Lung (tissue), 12 donors: Measurements from ENCODE around the gene ARHGDIA. TPM values are rescaled to one million over a fixed set of nuclear protein-coding genes. Genes with fewer than 3 reads are reported as not detected.

ENCODE experiments used
- ATAC-seq: fragments of 200-7000 bp; cut with Tn5 transposase; one replicate; pipeline ENCODE4 v1.9.1; 2020; ENCODE audit warnings: moderate number of reproducible peaks; ENCODE audit not compliant: insufficient read depth, low FRiP score
- DNase-seq, 3 donors: peaks; one replicate each; pipeline ENCODE4 v3.0.0-alpha.2; 2013 to 2017
- H3K27ac ChIP-seq, 2 donors: one replicate each; pipeline ENCODE4 v1.5.1; 2013; ENCODE audit warnings: mild to moderate bottlenecking in 2 of 2, moderate library complexity in 2 of 2, control low read depth in 1 of 2, inconsistent platforms in 1 of 2, low read depth in 1 of 2, low read length in 1 of 2
- H3K27me3 ChIP-seq, 3 donors: one replicate each; pipeline ENCODE4 v1.5.1; 2013; ENCODE audit warnings: low read length in 2 of 3; ENCODE audit not compliant: control insufficient read depth in 3 of 3, insufficient read depth in 3 of 3
- H3K36me3 ChIP-seq, 4 donors: one replicate each; pipeline ENCODE4 v1.5.1; 2013; ENCODE audit warnings: low read length in 4 of 4, mild to moderate bottlenecking in 1 of 4, moderate library complexity in 1 of 4; ENCODE audit not compliant: control insufficient read depth in 4 of 4, insufficient read depth in 4 of 4
- H3K4me1 ChIP-seq, 5 donors: one replicate each; pipeline ENCODE4 v1.5.1; 2013; ENCODE audit warnings: low read length in 5 of 5, mild to moderate bottlenecking in 2 of 5, moderate library complexity in 1 of 5; ENCODE audit not compliant: control insufficient read depth in 5 of 5, insufficient read depth in 5 of 5
- H3K4me3 ChIP-seq: one replicate; pipeline ENCODE4 v1.5.1; 2013; ENCODE audit warnings: mild to moderate bottlenecking, control low read depth, moderate library complexity
- H3K9ac ChIP-seq, 2 donors: one replicate each; pipeline ENCODE4 v1.5.1; 2013; ENCODE audit warnings: low read length in 2 of 2, control low read depth in 1 of 2; ENCODE audit not compliant: insufficient read depth in 1 of 2
- H3K9me3 ChIP-seq, 4 donors: one replicate each; pipeline ENCODE4 v1.5.1; 2013; ENCODE audit warnings: low read length in 3 of 4, mild to moderate bottlenecking in 1 of 4, moderate library complexity in 1 of 4; ENCODE audit not compliant: control insufficient read depth in 4 of 4, insufficient read depth in 3 of 4
- WGBS, 2 donors: extraction: QIAGEN DNeasy Blood & Tissue Kit; methylation state at CpG; one replicate each; pipeline ENCODE4 v1.1.7; 2013; 5-methylcytosine and 5-hydroxymethylcytosine counted together
- polyA plus RNA-seq, 2 donors: library from polyadenylated mRNA; stranded (reverse); fragments of 200-250 nt; gene quantifications; one replicate each; pipeline ENCODE4 v1.2.1, GENCODE V29; 2013
- total RNA-seq, 2 donors: library from RNA; depleted of rRNA in 1 of 2; stranded (reverse); fragments of >200 nt in 1 of 2; gene quantifications; one replicate each; pipeline ENCODE4 v1.2.1, GENCODE V29; 2014 to 2021
- TF ChIP-seq, protein P1 (sequence below): IDR thresholded peaks from 2 replicates; pipeline ENCODE4 v1.5.1; 2012; ENCODE audit warnings: mild to moderate bottlenecking; ENCODE audit errors: control extremely low read depth, extremely low read depth
- donor health status: control.
- donor health status: control.
- donor health status: Bipolar disorder and iron deficiency.
- donor health status: healthy.
- donor health status: DM: yes; HTN: yes; CAD: no.

Gene ARHGDIA
- total and polyA plus RNA-seq, 4 donors = 118 to 558 (median 396) TPM

GRCh38 chr17:81842725-81843504 is 28.2 kb downstream of the ARHGDIA start:
- no peak for ATAC-seq
- no peak for DNase-seq
- H3K9me3 ChIP-seq = no peaks in the 10 kb centered on the region
- peak overlapping the region in 1 of 2 donors; percentile 70 for H3K27ac ChIP-seq
- TF ChIP-seq, protein P1, sequence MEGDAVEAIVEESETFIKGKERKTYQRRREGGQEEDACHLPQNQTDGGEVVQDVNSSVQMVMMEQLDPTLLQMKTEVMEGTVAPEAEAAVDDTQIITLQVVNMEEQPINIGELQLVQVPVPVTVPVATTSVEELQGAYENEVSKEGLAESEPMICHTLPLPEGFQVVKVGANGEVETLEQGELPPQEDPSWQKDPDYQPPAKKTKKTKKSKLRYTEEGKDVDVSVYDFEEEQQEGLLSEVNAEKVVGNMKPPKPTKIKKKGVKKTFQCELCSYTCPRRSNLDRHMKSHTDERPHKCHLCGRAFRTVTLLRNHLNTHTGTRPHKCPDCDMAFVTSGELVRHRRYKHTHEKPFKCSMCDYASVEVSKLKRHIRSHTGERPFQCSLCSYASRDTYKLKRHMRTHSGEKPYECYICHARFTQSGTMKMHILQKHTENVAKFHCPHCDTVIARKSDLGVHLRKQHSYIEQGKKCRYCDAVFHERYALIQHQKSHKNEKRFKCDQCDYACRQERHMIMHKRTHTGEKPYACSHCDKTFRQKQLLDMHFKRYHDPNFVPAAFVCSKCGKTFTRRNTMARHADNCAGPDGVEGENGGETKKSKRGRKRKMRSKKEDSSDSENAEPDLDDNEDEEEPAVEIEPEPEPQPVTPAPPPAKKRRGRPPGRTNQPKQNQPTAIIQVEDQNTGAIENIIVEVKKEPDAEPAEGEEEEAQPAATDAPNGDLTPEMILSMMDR = no peak
- no peak overlapping the region for H3K9ac ChIP-seq
- 68 to 75% methylated on average over 21 of the region's 21 CpGs for WGBS, 2 donors
- peaks cover 0 to 4% (median 0%) of the 10 kb centered on the region in 5 donors for H3K4me1 ChIP-seq
- no peaks in the 10 kb centered on the region for H3K27me3 ChIP-seq
- peaks cover 8 to 54% (median 32%) of the 10 kb centered on the region in 4 donors for H3K36me3 ChIP-seq
- no peak overlapping the region for H3K4me3 ChIP-seq

GRCh38 chr17:81842378-81842724 is 28.8 kb downstream of the ARHGDIA start:
- H3K9me3 ChIP-seq = no peaks in the 10 kb centered on the region
- no peak for DNase-seq
- WGBS, 2 donors = 93 to 94% methylated on average over 11 of the region's 11 CpGs
- no peaks in the 10 kb centered on the region for H3K27me3 ChIP-seq
- no peak overlapping the region for H3K27ac ChIP-seq
- ATAC-seq = no peak
- no peak overlapping the region for H3K9ac ChIP-seq
- TF ChIP-seq, protein P1 = no peak
- H3K4me3 ChIP-seq = no peak overlapping the region
- peaks cover 0 to 4% (median 0%) of the 10 kb centered on the region in 5 donors for H3K4me1 ChIP-seq
- H3K36me3 ChIP-seq = peaks cover 8 to 54% (median 31%) of the 10 kb centered on the region in 4 donors

DNA sequence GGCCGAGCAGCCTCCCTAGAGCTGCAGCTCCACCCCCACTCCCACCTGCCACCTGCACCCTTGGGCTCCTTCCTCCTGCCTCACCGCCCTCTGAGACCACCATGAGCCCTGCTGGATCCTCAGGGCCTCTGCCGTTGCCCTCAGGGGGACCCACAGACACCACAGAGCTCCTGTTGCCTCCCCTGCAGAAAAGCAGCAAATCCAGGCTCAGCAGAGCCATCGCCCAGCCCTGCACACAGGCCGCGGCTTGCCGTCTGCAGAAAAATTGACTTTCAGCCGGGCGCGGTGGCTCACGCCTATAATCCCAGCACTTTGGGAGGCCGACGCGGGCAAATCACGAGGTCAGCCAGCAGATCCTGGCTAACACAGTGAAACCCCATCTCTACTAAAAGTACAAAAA is 29.3 kb downstream of the ARHGDIA start:
- WGBS, 2 donors = 69 to 87% methylated on average over 15 of the region's 15 CpGs
- H3K36me3 ChIP-seq = peaks cover 8 to 49% (median 29%) of the 10 kb centered on the region in 4 donors
- peaks cover 0 to 4% (median 0%) of the 10 kb centered on the region in 5 donors for H3K4me1 ChIP-seq
- H3K9ac ChIP-seq = no peak overlapping the region
- H3K27ac ChIP-seq = no peak overlapping the region
- H3K9me3 ChIP-seq = no peaks in the 10 kb centered on the region
- TF ChIP-seq, protein P1 = no peak
- DNase-seq (no peak), ATAC-seq (no peak)
- H3K4me3 ChIP-seq = no peak overlapping the region
- H3K27me3 ChIP-seq = no peaks in the 10 kb centered on the region
